ENCODE results near the gene NPEPPS. TPM values are rescaled to one million over a fixed set of nuclear protein-coding genes. Genes with fewer than 3 reads are reported as not detected.
"Not testable (repeated sequence)": the region's sequence is repeated elsewhere in the genome, so short reads cannot be mapped to it uniquely, and the experiment has no call there.

NPEPPS gene
- total RNA-seq, 1 donor from 2014 or later, result 181 TPM

DNA sequence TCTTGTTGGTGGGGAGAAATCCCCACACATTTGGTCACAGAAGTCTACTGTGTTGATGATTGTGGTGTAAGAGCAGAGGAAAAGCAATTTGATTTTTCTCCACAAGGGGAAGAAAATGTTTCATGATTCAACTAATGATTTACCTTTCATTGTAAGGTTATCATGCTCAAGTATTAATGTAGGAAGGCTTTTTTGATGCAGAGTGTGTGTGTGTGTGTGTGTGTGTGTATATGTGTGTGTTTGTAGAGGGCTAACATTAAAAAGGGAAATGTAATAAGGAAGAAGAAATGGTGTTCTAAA is 31.4 kb downstream of the NPEPPS start:
- ATAC-seq, result not testable (repeated sequence)

- ATAC-seq, result not testable (repeated sequence)
Measured at GRCh38 chr17:47567261-47567660, 36.4 kb downstream of the NPEPPS start.

DNA sequence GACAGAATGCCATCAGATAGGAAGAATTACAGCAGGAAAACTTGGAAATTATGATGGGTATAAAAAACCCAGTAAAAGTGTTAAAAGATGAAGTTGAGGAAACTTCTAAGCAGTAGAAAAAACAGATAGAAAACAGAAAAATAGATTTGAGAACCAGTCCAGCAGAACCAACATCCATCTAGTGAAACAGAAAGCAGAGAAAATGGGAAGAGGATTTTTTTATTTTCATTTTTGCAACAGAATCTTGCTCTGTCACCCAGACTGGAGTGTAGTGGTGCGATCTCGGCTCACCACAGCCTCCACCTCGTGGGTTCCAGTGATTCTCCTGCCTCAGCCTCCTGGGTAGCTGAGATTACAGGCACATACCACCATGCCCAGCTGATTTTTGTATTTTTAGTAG is 41.7 kb downstream of the NPEPPS start:
- ATAC-seq, result not testable (repeated sequence)

DNA sequence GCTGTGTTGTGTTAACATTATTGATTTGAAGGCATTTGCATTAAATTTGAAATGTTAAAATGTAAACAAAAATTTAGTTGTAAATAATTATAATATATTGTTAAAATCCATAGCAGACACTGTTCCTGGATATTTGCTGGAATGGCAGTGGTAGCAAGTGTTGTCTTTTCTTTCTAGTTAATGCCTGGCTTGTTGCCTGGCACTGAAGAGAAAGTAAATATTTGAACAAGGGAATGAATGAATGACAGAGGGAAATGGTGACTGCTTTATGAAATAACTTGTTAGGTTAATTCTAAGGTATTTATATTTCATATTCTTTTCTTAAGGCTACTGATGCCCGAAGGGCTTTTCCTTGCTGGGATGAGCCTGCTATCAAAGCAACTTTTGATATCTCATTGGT is 51.5 kb downstream of the NPEPPS start:
- ATAC-seq, result not testable (repeated sequence)

- not testable (repeated sequence) for ATAC-seq
Measured at GRCh38 chr17:47586378-47587055, 55.6 kb downstream of the NPEPPS start.

DNA sequence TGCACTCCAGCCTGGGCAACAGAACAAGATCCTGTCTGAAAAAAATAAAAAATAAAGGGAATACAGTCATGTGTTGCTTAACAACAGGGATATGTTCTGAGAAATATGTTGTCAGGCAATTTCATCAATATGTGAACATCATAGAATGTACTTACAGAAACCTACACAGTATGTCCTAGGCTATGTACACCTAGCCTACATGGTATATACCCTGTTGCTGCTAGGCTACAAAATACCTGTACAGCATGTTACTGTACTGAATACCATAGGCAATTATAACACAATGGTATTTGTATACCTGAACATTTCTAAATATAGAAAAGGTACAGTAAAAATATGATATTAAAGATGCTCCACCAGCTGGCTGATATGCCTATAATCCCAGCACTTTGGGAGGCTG is 62.6 kb downstream of the NPEPPS start:
- ATAC-seq, result peak; percentile 28

GRCh38 chr17:47603830-47604597 is 73.1 kb downstream of the NPEPPS start:
- ATAC-seq, result no peak

DNA sequence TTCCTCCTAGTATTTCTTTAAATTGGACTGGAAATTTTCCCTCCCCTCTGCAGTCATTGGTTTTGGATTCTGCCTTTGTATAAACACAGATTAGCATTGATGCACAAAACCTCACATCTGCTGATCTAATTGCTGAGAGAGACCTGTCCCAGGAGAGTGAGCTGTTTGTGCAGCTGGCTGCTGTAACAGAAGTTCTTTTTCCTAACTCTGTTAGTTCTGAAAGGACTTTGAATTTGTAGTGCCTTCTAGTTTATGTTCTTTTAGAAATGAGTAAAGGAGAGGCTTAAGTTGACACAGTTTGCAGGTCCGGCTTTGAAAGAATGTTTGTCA is 73.7 kb downstream of the NPEPPS start:
- no peak for ATAC-seq

GRCh38 chr17:47605011-47605410 is 74.1 kb downstream of the NPEPPS start:
- no peak for ATAC-seq

DNA sequence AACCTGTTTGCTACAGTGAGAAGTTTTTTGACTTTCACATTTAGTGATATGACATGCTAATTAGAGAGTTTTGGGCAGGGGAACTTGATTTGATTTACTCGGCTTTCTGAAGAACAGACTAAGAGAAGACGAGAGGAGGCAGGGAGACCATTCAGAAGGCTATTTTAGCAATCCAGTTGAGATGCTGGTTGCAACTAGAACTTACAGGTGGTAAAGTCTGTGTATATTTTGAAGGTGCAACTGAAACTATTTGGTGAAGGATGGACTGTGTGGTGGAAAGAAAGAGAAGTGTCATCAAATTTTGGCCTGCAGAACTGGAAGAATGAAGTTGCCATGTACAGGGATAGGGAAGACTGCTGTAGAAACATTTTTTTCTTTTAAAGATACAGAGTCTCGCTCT is 76.6 kb downstream of the NPEPPS start:
- no peak for ATAC-seq

DNA sequence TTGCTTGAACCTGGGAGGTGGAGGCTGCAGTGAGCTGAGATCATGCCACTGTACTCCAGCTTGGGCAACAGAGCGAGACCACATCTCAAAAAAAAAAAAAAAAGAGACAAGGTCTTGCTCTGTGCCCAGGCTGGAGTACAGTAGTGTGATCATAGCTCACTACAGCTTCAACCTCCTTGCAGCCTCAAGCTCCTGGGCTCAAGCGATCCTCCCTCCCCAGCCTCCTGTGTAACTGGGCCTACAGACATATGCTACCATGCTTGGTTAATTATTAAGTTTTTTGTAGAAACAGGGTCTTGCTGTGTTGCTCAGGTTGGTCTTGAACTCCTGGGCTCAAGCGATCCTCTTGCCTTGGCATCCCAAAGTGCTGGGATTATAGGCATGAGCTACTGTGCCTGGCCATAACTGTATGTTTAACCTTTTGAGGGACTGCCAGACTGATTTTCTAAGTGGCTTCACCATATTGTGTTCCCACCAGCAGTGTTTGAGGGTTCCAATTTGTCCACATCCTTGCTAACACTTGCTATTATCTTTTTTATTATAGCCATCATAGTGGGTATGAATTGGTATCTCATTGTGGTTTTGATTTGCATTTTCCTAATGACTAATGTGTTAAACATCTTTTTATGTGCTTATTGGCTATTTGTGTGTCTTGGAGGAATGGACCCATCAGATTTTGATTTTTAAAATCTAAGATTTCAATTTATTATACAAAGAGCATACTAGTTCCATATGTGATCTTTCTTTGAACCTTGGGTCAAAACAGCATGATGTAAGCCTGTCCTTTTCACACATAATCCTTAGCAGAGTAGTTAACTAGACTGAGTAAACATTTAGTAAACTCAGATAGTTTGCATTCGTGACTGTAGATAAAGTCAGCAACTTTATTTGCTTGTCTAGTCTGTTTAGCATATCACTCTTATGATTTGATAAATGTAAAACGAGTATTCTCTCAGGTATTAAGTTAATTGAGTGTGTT is 80.8 kb downstream of the NPEPPS start:
- no peak for ATAC-seq

- peak; percentile 35 for ATAC-seq
Measured at GRCh38 chr17:47615766-47616424, 85.0 kb downstream of the NPEPPS start.

GRCh38 chr17:47618410-47618809 is 87.5 kb downstream of the NPEPPS start:
- no peak for ATAC-seq

- peak; percentile 27 for ATAC-seq
Measured at GRCh38 chr17:47620503-47621245, 89.8 kb downstream of the NPEPPS start.

DNA sequence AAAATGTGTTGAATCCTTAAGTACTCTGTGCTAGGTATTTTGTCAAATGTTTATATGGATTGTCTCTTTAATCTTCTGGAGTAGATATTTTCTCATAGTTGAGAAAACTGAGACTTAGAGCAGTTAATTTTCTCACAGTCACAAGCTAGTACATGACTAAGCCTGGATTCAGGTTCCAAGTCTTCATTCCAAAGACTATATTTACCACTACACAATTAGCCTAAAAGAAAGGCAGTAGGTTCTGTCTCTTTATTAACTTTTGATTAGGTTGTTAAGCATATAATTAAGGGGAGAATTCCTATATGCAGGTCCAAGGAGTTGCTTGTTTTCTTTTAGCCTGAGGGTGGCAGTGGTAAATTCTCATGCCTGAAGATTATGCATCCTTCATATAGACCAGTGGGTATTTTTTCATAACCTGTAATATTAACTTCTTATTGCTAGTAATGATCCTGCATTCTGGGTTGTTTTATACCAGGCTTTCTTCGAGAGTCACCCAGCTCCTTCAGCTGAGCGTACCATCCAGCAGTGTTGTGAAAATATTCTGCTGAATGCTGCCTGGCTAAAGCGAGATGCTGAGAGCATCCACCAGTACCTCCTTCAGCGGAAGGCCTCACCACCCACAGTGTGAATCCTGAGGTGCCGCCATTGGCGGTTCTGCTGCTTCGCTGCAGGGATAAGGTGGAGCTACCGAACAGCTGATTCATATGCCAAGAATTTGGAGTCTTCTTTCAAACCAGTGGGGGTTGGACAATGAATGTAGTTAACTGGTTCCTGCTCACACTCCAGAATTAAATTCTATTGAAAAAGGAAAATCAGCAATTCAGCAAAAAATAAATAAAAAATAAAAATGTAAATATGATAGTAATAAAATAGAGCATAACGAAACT is 90.6 kb downstream of the NPEPPS start:
- ATAC-seq, result peak; percentile 47

GRCh38 chr17:47622180-47622549 is 91.3 kb downstream of the NPEPPS start:
- ATAC-seq, result no peak

- ATAC-seq, result no peak
Measured at GRCh38 chr17:47624727-47625068, 93.8 kb downstream of the NPEPPS start.

- ATAC-seq, result peak; percentile 27
Measured at GRCh38 chr17:47628014-47628566, 97.2 kb downstream of the NPEPPS start.

DNA sequence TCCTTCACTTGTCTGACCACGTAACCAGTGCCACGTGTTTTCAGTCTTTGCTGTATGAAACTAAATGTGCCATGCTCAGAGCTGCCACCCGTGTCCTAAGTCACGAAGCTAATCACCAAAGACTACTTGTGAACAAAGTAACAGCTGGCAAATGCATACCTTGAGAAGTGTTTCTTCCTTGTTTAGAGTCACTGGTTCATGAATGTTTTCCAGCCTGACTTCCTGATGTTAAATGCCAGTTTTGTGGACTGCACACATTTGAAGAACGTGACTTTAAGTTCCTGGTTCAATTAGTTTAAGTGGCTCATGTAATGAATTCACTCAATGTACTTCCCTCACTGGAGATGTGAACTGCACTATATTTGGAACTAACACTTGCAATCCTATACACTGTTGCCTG is 98.9 kb downstream of the NPEPPS start:
- peak; percentile 36 for ATAC-seq

- no peak for ATAC-seq
Measured at GRCh38 chr17:47630614-47631013, 99.7 kb downstream of the NPEPPS start.

GRCh38 chr17:47632991-47633390 is 102.1 kb downstream of the NPEPPS start:
- ATAC-seq, result no peak

All from esophagus mucosa (tissue), 1 donor.